ENCODE results near the gene ZNF562.
"Not testable (repeated sequence)": the region's sequence is repeated elsewhere in the genome, so short reads cannot be mapped to it uniquely, and the experiment has no call there.

DNA sequence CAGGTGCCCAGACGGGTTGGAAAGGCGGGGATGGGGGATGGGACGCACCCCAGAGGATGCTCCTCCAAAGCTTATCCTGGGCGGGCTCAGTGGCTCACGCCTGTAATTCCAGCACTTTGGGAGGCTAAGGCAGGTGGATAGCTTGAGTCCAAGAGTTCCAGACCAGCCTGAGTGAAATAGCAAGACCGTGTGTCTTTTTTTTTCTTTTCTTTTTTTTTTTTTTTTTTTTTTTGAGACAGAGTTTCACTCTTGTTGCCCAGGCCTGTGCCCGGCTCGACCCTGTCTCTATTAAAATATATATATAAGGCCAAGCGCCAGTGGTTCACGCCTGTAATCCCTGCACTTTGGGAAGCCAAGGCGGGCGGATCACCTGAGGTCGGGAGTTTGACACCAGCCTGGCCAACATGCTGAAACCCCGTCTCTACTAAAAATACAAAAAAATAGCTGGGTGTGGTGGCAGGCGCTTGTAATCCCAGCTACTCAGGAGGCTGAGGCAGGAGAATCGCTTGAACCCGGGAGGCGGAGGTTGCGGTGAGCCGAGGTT lies 530 bp upstream of the ZNF562 start:
- not testable (repeated sequence) for TF ChIP-seq CTCF (IDR thresholded peaks at IDR 0.05); EP300 (IDR thresholded peaks at IDR 0.05; ENCODE audit: low read depth)
